NCI-H524 (cell line): Measurements from ENCODE around the gene NGEF.

Source experiments
- DNase-seq, 2 experiments: peaks; one replicate each; lab custom pipeline; 2025; lab: John Stamatoyannopoulos, UW

Gene NGEF

DNA sequence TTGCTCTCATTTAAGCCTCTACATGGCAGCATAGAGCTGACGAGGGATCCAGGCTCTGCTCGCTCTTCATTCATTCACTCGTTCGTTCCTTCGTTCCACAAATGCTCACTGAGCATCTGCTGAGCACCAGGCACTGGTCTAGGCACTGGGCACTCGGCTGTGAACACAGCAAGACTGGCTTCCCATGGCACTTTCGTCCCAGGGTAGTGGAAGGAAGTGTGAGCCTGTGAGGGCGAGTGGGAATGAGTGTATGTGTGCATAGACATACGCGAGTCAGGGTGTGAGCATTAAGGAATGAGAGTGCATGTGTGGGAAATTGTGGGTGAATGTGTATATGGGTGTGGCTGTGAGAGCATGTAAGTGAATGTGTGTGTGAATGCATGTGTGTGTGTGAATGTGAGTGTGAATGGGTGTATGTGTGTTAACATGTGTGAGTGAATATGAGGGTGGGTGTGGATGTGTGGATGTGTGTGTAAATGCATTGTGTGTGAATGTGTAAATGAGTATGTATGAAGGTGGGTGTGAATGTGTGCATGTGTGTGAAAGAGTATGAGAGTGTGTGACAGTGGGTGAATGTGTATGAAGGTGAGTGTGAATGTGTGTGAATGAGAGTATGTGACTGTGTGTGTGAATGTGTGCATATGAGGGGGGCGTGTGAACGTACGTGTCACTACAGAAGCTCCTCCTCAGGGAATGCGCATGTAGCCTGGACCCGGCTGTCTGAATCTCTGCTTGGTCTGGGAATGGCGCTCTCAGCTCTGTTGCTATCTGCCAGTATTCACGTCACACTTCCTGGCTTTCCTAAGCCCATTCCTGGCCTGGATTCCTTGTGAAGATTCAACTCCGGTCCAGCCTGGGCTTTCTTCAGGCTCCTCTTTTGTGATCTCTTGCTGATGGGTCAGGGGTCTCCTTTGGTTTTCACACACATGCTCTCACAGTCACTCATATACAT, 114.2 kb downstream of the NGEF start:
- DNase-seq, result no peak

- no peak for DNase-seq
Measured at GRCh38 chr2:232897598-232898408, 115.3 kb downstream of the NGEF start.

- no peak for DNase-seq
Measured at GRCh38 chr2:232896720-232897597, 116.1 kb downstream of the NGEF start.

GRCh38 chr2:232896111-232896510, 116.9 kb downstream of the NGEF start:
- no peak for DNase-seq

GRCh38 chr2:232894746-232895145, 118.3 kb downstream of the NGEF start:
- no peak for DNase-seq

DNA sequence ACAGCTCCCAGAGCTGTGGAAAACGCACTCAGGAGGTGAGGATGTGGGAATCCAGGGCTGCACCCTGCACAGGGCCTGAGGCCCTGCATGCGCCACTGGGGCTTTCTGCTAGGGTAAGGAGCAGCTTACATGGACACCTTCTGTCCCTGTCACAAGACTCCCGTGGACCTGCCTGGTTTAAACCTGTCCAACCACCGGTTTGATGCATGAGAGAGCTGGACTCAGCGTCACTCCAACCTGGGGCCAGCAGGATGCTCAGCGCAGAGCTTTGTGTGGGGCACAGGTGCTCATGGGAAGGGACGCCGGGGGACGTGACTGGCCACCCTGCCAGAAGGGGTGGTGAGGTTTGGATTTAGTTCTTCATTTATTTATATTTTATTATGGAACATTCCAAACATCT, 118.8 kb downstream of the NGEF start:
- no peak for DNase-seq

- DNase-seq, result no peak
Measured at GRCh38 chr2:232893834-232894233, 119.2 kb downstream of the NGEF start.

DNA sequence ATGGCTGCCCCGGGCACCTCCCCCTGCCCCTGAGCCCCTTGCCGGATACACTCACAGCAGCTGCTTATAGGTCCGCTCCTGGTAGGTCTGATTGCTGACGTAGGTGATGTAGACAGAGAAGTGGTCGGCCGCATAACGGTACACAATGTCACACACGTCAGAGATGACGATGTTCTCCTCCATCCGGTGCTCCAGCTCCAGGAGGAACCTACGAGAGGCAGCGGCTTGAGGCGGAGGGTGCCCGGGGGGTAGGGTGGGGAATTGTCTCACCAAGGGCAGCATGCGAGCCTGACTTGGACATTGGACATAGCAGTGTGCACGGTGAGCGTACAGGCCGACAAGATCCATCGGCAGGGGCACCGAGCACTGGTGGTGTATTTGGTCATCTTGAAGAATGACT, 120.2 kb downstream of the NGEF start:
- DNase-seq, result no peak

DNA sequence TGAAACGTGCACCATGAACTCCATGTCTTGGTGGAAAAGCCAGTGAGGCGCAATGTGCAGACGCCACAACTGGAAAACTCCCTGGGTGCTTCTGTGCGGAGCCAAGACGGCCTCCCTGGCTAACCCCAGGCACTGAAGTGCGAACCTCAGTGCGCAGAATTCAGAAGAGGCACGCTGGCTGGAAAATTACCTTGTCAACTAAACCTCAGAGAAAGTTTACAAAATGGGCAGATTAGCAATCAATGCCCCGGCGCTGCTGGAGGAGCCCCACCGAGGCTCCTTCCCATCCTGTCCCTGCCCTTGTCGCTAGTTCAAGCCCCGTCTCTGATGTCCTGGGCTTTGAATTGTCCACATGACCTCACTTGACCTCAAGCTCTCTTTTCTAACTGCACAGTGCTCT, 120.8 kb downstream of the NGEF start:
- no peak for DNase-seq

DNA sequence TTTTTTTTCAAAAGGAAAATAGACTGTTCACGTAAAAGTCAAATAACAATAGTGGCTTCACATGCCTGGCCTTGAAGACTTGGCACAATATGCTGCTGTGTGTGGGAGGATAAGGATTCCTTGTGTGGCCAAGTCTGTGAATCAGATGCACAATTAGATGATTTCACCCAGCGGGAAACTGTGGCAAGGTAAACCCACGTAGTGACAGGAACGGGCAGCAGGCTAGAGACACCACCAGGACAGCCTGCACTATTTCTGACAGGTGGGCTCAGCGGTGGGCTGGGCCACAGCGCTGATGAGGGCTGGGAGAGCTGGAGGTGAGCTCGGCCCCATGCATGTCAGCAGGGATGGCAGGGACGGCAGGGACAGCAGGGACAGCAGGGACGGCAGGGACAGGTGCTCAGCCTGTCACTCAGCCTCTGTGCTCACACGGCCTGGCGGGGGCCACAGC, 121.4 kb downstream of the NGEF start:
- DNase-seq, result peak in 1 of 2 experiments; percentile 44

DNA sequence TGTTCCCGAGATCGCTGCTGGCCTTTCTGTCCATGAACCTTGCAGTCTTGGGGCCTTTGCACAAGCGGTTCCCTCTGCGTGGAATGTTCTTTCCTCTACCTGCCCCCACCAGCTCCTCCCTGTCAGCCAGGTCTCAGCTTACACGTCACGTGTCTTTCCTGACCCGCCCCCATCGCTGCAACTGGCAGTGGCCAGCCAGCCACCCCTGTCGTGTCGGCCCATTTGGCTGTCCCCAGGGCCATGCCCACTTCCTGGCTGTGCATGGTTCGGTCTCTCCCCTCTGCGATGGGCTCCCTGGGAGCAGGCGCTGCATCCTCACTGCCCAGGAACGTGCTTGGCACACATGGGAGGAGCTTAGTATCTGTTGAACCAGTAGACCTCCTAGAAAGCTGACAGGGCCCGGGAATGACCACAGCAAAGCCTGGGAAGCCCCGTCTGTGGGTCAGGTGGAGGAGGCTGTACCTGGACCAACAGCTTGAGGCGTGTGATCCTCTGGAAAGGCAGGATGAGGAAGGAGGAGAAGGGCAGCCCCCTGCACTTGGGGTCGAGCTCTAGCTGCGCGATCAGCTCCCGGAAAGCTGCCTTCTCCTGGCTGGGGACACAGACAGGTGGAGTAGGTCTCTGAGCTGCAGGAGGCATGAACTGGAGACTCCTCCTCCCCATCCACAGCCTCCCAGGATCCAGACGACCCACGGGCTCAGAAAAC, 122.0 kb downstream of the NGEF start:
- DNase-seq, result peak in 1 of 2 experiments; percentile 12

- no peak for DNase-seq
Measured at GRCh38 chr2:232890536-232890895, 122.5 kb downstream of the NGEF start.

GRCh38 chr2:232889876-232890401, 123.1 kb downstream of the NGEF start:
- no peak for DNase-seq

- peak in 1 of 2 experiments; percentile 41 for DNase-seq
Measured at GRCh38 chr2:232888839-232889529, 124.1 kb downstream of the NGEF start.

DNA sequence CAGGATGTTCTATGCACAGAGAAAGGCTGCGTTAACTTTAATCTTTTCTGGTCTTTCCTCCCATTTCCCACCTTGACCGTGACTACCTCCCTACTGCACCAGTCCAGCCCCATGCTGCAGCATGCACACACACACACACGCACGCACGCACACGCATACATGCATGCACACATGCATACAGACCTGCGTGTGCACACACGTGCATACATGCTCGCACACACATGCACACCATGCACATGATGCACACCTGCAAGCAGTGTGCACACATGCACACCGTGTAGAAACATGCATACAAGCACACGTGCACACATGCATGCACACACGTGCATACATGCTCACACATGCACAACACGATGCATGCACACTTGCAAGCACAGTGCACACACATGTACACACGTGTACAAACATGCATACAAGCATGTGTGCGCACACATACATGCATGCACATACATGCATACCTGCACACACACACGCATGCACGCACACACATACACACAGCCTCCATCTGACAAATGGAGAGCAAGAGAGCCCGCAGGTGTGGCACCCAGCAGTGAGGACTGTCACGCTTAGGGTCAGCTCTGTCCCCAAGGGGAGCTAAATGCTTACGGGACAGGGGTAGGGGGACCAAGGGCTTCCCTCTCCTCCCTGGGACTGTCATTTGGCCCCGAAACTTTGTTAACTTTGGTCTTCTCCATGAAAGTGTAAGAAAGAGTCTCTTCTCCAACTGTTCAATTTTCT, 124.8 kb downstream of the NGEF start:
- no peak for DNase-seq

DNA sequence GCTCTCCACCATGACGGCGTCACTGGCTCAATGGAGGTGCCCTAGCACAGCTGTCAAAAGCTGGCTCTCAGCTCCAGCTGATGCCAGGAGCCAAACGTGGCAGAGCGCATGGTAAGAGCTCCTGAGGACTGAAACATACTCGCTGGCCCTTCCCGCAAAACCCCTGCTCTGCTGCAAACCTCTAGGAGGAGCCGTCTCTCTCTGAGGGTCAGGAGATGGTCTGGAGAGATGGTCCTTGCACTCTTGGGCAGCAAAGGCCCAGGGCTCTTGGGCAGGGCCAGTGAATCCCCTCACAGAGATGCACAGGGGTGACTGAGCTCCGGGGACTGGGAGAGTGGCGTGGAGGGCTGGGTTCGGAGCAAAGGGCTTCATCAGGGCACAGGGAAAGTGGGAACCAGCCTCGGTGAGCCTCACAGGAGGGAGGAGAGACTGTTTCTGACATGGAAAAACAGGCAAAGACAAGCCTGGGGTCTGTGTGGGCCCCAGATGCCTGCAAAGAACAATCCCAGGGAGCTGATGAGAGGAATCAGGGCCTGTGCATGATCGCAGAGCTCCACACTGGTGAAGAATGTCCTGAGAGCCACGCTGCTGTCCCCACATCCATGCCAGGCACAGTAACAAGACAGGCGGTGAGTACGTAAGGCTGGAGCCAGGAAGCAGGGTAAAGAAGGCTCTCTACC, 125.7 kb downstream of the NGEF start:
- DNase-seq, result no peak

GRCh38 chr2:232886632-232887031, 126.4 kb downstream of the NGEF start:
- DNase-seq, result no peak

DNA sequence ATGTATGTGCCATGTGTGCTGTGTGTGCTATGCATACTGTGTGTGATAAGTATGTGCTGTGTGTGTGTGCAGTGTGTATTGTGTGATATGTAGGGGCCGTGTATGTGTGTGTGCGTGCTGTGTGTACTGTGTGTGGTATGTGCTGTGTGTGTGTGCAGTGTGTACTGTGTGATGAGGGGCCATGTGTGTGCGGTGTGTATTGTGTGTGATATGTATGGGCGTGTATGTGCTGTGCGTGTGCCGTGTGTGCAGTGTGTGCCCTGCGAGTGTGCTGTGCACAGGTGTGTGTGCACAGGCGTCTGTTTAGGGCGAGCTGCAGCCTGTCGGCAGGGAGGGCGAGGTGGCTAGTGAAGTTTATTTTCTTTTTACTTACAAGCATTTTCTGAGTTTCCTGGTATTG, 126.9 kb downstream of the NGEF start:
- DNase-seq, result no peak
